ENCODE results near the gene PCGF1. TPM values are rescaled to one million over a fixed set of nuclear protein-coding genes. Genes with fewer than 3 reads are reported as not detected.

Gene PCGF1
- total RNA-seq, 2 experiments from 2014 or later: 11.6 to 13.8 TPM

DNA sequence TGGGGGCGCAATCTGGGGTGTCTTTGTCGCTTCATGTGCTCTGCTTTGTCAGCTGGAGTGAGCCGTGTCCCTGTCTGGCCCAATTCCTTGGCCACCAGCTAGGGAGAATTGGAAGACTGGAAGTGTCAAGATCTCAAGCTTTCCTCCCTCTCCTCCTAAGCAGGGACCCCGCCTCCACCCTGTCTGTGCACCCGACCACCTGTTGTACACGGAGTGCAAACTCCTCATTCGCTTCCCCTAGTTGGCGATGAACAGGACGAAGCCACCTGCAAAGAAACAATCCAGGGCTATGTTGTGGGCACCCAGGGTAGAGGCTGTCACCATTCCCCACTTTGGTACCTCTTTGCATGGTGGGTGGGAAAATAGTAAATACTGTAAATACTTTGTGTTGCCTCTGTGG, 20.2 kb upstream of the PCGF1 start:
- POLR2A ChIA-PET: interaction anchor here (2.4 to 2.5 kb wide), 2 partner anchors 14 to 28 kb away, joined by 10 read pairs; partner anchors contain the start of genes LBX2 and TLX2
- Mint-ChIP-seq H3K27ac (peak overlapping the region; percentile 89), H3K27me3 (peaks cover 1% of the 10 kb centered on the region), H3K4me1 (ENCODE audit: low read depth) (peaks cover 42% of the 10 kb centered on the region), H3K4me3 (peak overlapping the region; percentile 92), H3K36me3 (ENCODE audit: low read depth) (peaks cover 57% of the 10 kb centered on the region), H3K9me3 (no peaks in the 10 kb centered on the region)
- ATAC-seq (ENCODE audit: poor library complexity): no peak
- intact Hi-C loops (cut with DNase I, micrococcal nuclease): loop anchor here in 1 of 2 experiments (2.0 kb wide), 2 partner anchors 13 to 45 kb away; partner anchors contain the start of genes CCDC142, TLX2 and TTC31
- peaks cover 36% of the 10 kb centered on the region for H3K36me3 ChIP-seq (ENCODE audit: insufficient read depth, low read length)
- H3K27ac ChIP-seq (ENCODE audit: low read depth in 1 of 2, low read length in 2 of 2): no peak overlapping the region
- TF ChIP-seq, protein P1, sequence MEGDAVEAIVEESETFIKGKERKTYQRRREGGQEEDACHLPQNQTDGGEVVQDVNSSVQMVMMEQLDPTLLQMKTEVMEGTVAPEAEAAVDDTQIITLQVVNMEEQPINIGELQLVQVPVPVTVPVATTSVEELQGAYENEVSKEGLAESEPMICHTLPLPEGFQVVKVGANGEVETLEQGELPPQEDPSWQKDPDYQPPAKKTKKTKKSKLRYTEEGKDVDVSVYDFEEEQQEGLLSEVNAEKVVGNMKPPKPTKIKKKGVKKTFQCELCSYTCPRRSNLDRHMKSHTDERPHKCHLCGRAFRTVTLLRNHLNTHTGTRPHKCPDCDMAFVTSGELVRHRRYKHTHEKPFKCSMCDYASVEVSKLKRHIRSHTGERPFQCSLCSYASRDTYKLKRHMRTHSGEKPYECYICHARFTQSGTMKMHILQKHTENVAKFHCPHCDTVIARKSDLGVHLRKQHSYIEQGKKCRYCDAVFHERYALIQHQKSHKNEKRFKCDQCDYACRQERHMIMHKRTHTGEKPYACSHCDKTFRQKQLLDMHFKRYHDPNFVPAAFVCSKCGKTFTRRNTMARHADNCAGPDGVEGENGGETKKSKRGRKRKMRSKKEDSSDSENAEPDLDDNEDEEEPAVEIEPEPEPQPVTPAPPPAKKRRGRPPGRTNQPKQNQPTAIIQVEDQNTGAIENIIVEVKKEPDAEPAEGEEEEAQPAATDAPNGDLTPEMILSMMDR (IDR thresholded peaks at IDR 0.05): no peak
- H3K27me3 ChIP-seq (ENCODE audit: control insufficient read depth in 1 of 2, insufficient read depth in 2 of 2, low read length in 2 of 2): no peaks in the 10 kb centered on the region
- H3K4me1 ChIP-seq (ENCODE audit: insufficient read depth, low read length): peaks cover 35% of the 10 kb centered on the region
- no peak overlapping the region for H3K4me3 ChIP-seq (ENCODE audit: low read length)
- DNase-seq: no peak
- CTCF ChIA-PET: interaction anchor here (1.5 kb wide), 1 partner anchor 73 kb away, joined by 3 read pairs; the partner anchor contains the start of gene INO80B
- peaks cover 0 to 6% of the 10 kb centered on the region in 2 experiments for H3K9me3 ChIP-seq (ENCODE audit: control insufficient read depth in 1 of 2, insufficient read depth in 1 of 2, low read length in 2 of 2)

GRCh38 chr2:74526649-74527230, 19.2 kb upstream of the PCGF1 start:
- ChIA-PET CTCF (no interaction called here), POLR2A (interaction anchor here (0.7 to 1.9 kb wide), 6 partner anchors 11 to 348 kb away, joined by 3 to 8 read pairs (median 4); partner anchors contain the start of genes CCDC142, INO80B, MOB1A and MRPL53)
- Histone ChIP-seq H3K9me3 (ENCODE audit: control insufficient read depth in 1 of 2, insufficient read depth in 1 of 2, low read length in 2 of 2) (peaks cover 0 to 6% of the 10 kb centered on the region in 2 experiments), H3K36me3 (ENCODE audit: insufficient read depth, low read length) (peaks cover 32% of the 10 kb centered on the region), H3K27ac (ENCODE audit: low read depth in 1 of 2, low read length in 2 of 2) (no peak overlapping the region), H3K4me3 (ENCODE audit: low read length) (no peak overlapping the region), H3K4me1 (ENCODE audit: insufficient read depth, low read length) (peaks cover 34% of the 10 kb centered on the region), H3K27me3 (ENCODE audit: control insufficient read depth in 1 of 2, insufficient read depth in 2 of 2, low read length in 2 of 2) (no peaks in the 10 kb centered on the region)
- Mint-ChIP-seq H3K4me3 (peak overlapping the region; percentile 88), H3K4me1 (ENCODE audit: low read depth) (peaks cover 35% of the 10 kb centered on the region), H3K9me3 (no peaks in the 10 kb centered on the region), H3K36me3 (ENCODE audit: low read depth) (peaks cover 51% of the 10 kb centered on the region), H3K27me3 (peaks cover 11% of the 10 kb centered on the region), H3K27ac (peak overlapping the region; percentile 71)
- DNase-seq (no peak), ATAC-seq (ENCODE audit: poor library complexity) (no peak)
- TF ChIP-seq, protein P1 (IDR thresholded peaks at IDR 0.05): no peak
- intact Hi-C loops (cut with DNase I, micrococcal nuclease): no loop called here

DNA sequence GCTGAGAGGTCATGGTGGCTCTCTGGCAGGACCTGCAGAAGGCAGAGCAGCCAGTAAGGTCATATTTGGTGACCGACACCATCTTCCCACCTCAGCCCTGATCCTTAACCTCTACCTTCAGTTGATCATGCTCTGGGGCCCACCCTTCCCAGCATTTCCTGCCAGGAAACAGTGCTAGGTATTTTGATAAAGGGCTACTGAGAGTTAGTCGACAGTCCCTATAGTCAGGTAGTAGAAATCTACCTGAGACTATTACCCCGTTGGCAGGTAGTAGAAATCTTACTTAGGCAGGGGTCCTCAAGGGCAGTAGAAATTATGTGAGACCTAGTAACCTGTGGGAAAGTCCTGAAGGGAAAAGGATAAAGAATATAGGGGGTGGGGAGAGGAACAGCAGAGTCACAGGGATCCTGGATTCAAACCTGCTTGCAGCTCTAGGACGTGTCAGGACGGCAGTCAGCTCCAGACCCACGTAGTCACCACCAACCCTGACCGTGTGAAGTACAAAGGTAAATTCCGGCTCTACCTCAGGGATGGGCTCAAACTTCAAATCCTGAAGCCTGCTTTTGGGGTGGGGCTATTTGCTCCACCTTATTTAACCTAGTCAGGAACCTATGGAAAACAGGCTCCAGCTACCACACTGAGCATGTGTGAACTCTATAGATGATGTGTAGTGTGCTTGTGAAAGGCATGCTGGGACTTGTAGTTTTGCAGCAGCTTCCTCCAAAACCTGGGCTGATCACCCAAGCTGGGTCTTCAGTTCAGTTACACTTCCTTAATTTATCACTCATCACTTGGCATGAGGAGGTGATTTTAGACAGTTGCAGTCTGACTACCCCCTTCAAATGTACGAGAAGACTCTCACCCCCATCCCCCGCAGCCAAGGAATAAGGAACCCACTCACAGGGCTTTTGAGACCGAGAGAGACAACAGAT, 18.5 kb upstream of the PCGF1 start, which contains the start of gene DQX1:
DQX1 (minus strand) TSS at position 515 of the 932 bp plus-strand sequence; CDS start at position 13, 502 bp downstream.
- Mint-ChIP-seq H3K4me3 (peak within 1 kb of the TSS; percentile 88), H3K9me3 (no peaks in the 10 kb centered on the region), H3K36me3 (ENCODE audit: low read depth) (peaks cover 51% of the 10 kb centered on the region), H3K27me3 (peaks cover 16% of the 10 kb centered on the region), H3K27ac (peak within 1 kb of the TSS; percentile 71), H3K4me1 (ENCODE audit: low read depth) (peaks cover 29% of the 10 kb centered on the region)
- ATAC-seq (ENCODE audit: poor library complexity) (no peak), DNase-seq (peak in 4 of 14 experiments; percentile 23 to 75 (median 58))
- Histone ChIP-seq H3K36me3 (ENCODE audit: insufficient read depth, low read length) (peaks cover 29% of the 10 kb centered on the region), H3K4me1 (ENCODE audit: insufficient read depth, low read length) (peaks cover 26% of the 10 kb centered on the region), H3K27ac (ENCODE audit: low read depth in 1 of 2, low read length in 2 of 2) (no peak within 1 kb of the TSS), H3K9me3 (ENCODE audit: control insufficient read depth in 1 of 2, insufficient read depth in 1 of 2, low read length in 2 of 2) (peaks cover 0 to 6% of the 10 kb centered on the region in 2 experiments), H3K27me3 (ENCODE audit: control insufficient read depth in 1 of 2, insufficient read depth in 2 of 2, low read length in 2 of 2) (no peaks in the 10 kb centered on the region), H3K4me3 (ENCODE audit: low read length) (no peak within 1 kb of the TSS)
- POLR2A ChIA-PET: interaction anchor here (0.7 to 1.9 kb wide), 6 partner anchors 10 to 348 kb away, joined by 3 to 8 read pairs (median 4); partner anchors contain the start of genes CCDC142, INO80B, MOB1A and MRPL53
- intact Hi-C loops (cut with DNase I, micrococcal nuclease): no loop called here
- CTCF ChIA-PET: no interaction called here
- TF ChIP-seq, protein P1 (IDR thresholded peaks at IDR 0.05): no peak

Data from CD4-positive, alpha-beta T cell (primary cell).